ENCODE measurements around the gene SAMHD1.
"Not testable (repeated sequence)": the region's sequence is repeated elsewhere in the genome, so short reads cannot be mapped to it uniquely, and the experiment has no call there.

Gene SAMHD1

GRCh38 chr20:36906086-36906485 is 45.4 kb downstream of the SAMHD1 start:
- FAIRE-seq = not testable (repeated sequence)

GRCh38 chr20:36905566-36905965 is 45.9 kb downstream of the SAMHD1 start:
- FAIRE-seq = not testable (repeated sequence)

DNA sequence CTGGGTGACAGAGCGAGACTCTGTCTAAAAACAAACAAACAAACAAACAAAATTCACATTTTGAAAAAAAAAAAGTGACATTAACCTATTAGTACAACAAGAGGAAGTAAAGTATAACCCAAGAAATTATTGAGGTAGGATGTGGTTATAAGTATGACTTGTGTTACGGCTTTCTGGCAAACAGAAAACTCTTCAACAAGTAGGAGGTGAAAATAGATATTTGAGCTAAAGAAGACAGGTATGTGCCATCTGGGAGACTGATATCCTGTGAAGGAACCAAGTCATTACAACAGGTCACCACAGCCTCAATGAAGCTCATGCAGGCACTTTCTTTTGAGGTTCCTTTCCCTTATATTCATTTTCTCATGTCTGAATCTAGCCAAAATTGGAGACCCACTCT is 46.8 kb downstream of the SAMHD1 start:
- FAIRE-seq = no peak

DNA sequence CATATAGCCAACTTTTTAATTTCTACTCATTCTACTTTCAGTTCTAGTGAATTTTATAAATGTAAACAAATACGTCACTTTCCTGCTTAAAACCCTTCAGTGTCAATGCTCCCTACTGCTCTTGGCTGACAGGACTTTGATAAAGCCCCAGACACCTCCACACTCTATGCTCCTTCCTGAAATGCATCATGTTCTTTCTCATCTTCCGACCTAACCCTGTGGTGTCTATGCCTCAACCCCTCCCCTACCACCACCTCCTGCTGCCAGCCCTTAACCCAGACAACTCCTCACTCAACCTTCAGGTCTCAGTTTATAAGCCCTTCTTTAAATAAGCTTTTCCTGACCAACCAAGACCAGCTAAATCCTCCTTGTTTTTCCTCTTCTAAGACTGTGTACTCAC is 56.5 kb downstream of the SAMHD1 start:
- FAIRE-seq = no peak

- FAIRE-seq = no peak
Measured at GRCh38 chr20:36893801-36894200, 57.7 kb downstream of the SAMHD1 start.

GRCh38 chr20:36891211-36891610 is 60.3 kb downstream of the SAMHD1 start:
- no peak for FAIRE-seq

- FAIRE-seq = no peak
Measured at GRCh38 chr20:36890586-36890985, 60.9 kb downstream of the SAMHD1 start.

DNA sequence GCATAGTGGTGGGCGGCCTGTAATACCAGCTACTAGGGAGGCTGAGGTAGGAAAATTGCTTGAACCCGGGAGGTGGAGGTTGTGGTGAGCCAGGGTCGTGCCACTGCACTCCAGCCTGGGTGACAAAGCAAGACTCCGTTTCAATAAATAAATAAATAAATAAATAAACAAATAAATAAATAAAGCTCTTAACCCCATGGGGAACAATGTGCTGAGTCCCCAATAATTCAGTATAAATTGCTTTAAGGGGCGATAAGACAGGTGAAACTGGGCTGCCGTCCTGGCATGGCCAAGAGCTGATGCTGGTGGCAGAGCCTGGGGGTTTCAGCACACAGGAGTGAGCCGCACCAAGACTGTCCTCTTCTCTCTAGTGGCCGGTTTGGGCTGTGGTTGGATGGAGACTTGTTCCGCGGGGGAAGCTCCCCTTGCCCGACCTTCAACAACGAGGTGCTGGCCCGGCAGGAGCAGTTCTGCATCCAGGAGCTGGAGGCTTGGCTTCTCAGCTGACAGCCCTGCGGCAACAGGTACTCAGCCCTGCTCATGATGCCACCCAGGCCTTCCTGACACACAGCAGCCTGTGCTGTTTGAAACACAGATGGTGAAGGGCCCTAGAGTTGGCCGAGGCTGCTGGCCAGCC is 62.5 kb downstream of the SAMHD1 start:
- FAIRE-seq = no peak

DNA sequence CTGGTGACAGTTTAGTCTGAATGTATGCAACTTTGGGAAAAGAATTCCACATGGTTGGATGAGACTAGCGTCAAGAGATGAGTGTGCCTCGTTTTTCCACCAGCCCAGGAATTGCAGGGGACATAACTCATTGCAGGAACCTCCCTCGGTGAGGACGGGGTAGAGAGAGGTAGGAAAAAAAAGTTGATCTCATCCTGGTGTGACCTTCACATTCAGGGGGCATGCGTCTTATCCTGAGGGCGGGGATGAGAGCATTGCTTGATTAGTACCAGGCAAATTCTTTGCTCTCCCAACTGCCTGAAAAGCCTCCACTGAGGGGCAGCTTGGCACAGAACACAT is 63.8 kb downstream of the SAMHD1 start:
- no peak for FAIRE-seq

DNA sequence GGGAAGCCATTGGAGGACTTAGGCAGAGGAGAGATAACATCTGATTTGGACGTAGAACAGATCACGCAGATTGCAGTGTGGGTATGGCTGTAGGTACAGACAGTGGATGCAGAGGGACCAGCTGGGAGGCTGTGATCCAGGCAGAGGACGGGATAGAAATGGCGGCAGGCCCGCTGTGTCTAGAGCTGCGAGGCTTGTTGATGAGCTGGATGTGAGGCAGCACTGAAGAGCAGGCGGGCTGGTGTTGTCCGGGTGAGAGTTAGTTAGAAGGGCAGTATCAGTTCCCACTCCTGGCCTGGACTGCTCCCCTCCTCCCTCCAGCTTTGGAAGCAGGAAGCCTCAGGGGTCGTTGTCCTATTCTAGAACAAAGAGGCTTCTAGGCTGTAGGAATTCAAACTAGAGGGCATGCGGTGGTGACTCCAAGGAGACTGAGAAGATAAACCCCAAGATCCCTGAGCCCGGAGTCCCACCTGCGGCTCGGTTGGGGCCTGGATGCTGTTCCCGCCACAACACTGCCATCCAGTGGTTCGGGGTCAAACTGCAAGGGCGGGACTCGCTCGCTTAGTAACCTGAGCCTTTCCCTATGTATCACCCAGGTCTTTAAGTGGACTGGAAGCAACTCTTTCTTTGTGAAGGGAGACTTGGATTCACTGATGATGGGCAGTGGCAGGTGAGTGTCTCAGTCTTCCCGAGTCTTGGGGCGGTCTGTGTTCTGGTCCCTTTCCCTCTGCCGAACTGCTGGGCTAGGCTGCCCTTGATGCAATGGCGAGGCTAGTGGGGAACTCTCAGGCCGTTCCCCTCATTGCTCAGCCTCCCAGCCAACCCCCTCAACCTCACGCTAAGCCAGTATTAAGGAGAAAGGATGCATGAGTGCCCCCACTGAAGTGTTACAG is 64.4 kb downstream of the SAMHD1 start:
- FAIRE-seq = no peak

DNA sequence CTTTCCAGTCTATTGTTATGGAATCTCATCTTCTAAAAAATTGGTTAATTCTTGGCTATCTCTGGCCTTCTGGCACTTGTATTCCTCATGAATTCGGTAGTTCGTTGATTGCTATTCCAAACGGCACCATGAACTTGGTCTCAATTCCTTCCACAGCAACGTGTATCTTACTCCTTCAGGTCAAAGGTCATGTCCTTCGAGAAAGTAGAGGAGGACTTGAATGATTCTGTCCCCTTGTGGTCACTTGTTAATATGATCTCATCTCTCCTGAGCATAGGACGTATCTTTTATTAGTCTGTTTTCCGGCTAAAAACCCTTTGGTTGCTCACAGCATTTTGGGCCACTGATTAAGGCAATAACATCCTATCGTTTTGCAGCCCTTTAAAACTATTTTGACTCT is 66.2 kb downstream of the SAMHD1 start:
- FAIRE-seq = no peak

- FAIRE-seq = no peak
Measured at GRCh38 chr20:36883977-36884535, 67.5 kb downstream of the SAMHD1 start.

DNA sequence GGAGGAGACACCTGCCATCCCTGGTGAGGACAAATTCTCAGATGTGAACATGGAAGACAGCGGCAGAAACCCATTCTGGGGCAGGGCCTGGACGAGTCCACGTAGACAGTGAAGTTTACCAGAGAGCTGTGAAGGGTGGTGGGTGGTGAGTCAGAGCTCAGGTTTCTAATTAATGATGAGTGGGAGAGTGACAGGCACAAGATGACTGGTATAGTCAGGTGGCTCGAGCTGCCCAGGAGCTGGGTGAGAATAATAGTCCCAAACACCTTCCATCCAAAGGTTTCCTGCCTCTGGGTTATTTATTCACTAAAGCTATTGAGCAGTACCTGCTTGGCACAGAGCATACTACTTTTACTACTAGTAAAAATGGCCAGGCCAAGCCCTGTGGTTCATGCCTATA is 69.6 kb downstream of the SAMHD1 start:
- no peak for FAIRE-seq

GRCh38 chr20:36881331-36881730 is 70.2 kb downstream of the SAMHD1 start:
- FAIRE-seq = no peak

DNA sequence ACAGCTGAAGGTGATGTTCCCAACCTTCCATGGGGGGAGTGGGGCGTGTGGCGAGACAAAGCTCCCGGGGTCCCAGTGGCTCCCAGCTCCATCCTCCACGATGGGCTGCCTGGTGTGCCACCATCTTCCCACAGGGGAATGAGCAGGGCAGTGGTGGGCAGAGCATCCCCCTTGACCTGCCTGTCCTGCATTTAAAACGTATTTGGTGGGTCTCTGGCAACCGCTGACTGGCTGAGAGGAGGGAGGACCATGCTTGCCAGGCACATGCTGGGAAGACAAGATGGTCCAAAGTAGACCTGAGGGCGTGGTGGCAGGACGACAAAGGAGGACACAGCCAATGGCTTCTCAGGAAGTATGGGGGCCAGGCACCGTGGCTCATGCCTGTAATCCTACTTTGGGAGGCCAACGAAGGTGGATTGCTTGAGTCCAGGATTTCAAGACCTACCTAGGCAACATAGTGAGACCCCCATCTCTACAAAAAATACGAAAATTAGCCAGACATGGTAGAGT is 70.7 kb downstream of the SAMHD1 start:
- no peak for FAIRE-seq

DNA sequence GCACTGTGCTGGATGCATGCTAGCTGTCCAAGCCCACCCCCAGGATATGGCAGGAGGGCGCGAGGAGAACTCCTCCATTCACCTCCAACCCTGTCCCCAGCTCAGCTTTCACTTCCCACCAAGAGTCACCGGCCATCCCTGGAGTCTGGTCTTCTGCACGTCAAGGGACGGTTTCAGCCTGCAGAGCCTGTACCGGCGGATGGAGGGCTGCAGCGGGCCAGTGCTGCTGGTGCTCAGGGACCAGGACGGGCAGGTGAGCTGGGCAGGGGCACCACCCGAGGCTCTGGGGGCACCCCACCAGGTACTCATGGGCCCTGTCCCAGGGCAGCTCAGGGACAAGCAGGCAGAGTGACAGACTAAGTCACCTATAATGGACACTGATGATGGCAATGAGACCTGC is 72.6 kb downstream of the SAMHD1 start:
- no peak for FAIRE-seq

DNA sequence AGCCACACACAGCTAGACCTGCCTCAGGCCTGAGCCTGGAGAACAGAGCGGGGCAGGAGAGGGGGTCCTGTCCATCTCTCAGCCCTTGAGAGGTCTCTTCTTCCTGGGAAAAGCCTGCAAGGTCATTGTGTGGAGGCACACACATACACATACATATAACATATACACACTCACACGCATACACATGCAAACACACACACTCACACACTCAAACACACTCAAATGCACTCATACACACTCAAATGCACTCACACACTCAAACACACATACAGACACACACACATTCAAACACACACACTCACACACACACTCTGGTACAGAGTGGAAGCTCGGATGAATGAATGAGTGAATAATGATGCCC is 75.1 kb downstream of the SAMHD1 start:
- no peak for FAIRE-seq

DNA sequence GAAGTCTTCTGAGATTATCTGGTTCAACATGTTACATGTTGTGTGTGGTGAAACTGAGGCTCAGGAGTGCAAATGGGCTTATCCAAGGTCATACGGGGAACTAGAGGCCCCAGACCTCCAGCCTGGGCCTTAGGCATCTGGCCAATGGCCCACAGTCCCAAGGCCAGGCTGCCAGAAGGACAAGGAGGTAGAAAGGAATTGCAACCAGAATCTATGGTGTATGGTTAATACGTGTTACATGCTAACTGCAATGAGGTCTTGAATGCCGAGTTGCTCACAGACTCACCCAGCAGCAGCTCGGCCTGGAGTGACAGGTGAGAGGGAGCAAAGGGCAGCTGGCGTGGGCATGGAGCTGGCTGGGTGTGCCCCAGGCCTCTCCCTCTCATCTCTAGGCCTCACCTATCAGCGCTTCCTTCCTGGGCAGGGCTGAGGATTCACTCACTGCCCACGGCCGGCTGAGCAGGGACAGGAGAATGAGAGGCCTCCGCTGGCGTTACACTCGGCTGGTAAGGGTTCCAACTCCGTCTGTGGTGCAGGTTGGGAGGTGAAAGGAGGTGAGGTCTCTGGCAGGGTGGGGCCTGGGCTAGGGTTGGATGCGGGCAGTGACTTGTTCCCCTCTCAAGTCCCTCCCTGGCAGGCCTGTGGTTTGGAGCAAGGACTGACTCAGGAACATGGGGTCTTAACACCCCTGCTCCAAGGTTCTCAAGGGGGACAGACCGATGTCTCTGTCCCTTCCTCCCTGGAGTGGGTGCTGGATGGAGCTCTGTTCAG is 75.6 kb downstream of the SAMHD1 start, which contains the start of gene TLDC2:
TSS of gene TLDC2 (plus strand) at position 437 of the 771 bp plus-strand sequence. CDS start at position 474, 37 bp downstream.
- FAIRE-seq = no peak

- FAIRE-seq = not testable (repeated sequence)
Measured at GRCh38 chr20:36875093-36875492, 76.4 kb downstream of the SAMHD1 start.

GRCh38 chr20:36873498-36874189 is 77.9 kb downstream of the SAMHD1 start:
- no peak for FAIRE-seq

DNA sequence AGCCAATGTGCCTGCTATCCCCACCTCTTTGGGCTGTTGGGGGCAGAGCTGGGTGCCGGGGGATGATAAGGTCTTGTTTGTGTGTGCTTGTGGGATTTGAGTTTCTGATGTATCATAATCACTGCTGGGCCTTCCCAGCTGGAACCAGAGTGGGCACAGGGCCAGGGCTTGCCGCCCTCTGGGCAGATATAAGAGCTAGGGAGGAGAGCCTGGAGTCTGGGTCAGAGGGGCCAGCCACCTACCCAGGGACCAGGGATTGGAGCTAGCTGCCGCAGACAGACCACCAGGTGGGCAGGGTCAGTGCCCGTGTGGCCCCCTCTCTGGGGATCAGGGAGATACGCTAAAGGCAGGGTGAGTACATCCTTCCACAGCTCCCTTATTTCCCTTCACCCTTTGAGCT is 78.7 kb downstream of the SAMHD1 start:
- FAIRE-seq = no peak
